Left ventricle myocardium superior (tissue), 1 donor: Measurements from ENCODE around the gene ZGPAT. TPM values are rescaled to one million over a fixed set of nuclear protein-coding genes. Genes with fewer than 3 reads are reported as not detected.
"Not testable (repeated sequence)": the region's sequence is repeated elsewhere in the genome, so short reads cannot be mapped to it uniquely, and the experiment has no call there.

Source experiments
- ATAC-seq: fragments of 200-7000 bp; cut with Tn5 transposase; one replicate; pipeline ENCODE4 v1.9.1; 2020; ENCODE audit warnings: mild to moderate bottlenecking, moderate library complexity
- DNase-seq: peaks from one replicate; pipeline ENCODE4 v3.0.0-alpha.2; 2020
- intact Hi-C: fragments of 100-400 bp; cut with micrococcal nuclease; formaldehyde crosslinking; loops from one replicate; pipeline ENCODE4 v1.11.0; 2022
- long read RNA-seq: library from polyadenylated mRNA; unstranded; transcript quantifications from one replicate; pipeline ENCODE4 v2.0.0, GENCODE V29; 2021
- total RNA-seq: library from RNA; stranded (reverse); fragmentation: NEBNext Ultra II Directional; extraction: Animal tissue kit (Norgen Biotek cat#: 25700); gene quantifications from one replicate; pipeline ENCODE4 v1.2.1, GENCODE V29; 2021
- donor health status: DM: no; HTN: yes; CAD: no; lungs with severe emphysema.

ZGPAT gene, protein sequence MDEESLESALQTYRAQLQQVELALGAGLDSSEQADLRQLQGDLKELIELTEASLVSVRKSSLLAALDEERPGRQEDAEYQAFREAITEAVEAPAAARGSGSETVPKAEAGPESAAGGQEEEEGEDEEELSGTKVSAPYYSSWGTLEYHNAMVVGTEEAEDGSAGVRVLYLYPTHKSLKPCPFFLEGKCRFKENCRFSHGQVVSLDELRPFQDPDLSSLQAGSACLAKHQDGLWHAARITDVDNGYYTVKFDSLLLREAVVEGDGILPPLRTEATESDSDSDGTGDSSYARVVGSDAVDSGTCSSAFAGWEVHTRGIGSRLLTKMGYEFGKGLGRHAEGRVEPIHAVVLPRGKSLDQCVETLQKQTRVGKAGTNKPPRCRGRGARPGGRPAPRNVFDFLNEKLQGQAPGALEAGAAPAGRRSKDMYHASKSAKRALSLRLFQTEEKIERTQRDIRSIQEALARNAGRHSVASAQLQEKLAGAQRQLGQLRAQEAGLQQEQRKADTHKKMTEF
- 16.2 TPM for total RNA-seq
- long read RNA-seq, transcript ZGPAT-202 (7 exons, 1,871 nt), result major isoform, 28 of 47 reads
- long read RNA-seq, transcript ZGPAT-204 (7 exons, 1,890 nt), result minor isoform, 8 of 47 reads
- long read RNA-seq, partial matches to known transcripts, result 2 of 47 reads
- long read RNA-seq, other reads (novel, unspliced or antisense), result 8 of 47 reads

DNA sequence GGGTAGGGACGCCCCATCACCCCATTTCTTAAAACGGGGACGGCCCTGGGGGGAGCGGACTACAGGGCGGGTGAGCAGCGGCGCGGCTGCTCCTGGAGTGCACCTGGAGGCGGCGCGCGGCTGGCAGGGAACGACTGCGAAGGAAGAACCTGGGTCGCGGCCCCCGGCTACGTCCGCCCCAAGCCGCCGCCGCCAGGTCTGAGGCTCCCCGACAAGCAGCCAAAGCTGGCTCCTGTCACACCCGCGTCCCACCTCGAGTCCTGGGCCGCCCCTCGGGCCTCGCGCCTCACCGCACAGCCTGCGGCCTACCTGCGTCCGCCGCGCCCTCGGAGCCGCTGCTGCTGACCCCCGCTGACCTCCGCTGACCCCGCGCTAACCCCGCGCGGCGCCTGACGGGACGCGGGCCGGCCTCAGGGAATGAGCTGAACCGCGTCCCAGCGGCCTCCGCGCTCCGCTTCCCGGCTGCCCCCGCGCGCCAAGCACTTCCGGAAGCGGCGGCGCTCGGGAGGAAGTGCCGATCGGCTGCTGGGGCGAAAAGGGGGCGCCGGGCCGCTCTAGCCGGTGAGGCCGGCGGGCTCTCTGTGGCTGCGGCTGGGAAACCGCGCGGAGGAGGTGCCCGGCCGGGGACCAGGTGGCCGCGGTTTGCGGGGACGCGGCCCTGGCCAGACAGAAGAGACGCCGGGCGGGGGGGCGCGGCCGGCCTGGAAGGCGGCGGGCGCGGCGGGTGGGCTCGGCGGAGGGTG, at the start of gene ZGPAT, which contains the start of gene ARFRP1:
Gene ZGPAT (plus strand): TSS at position 482 of the 743 bp plus-strand sequence. CDS start 542 bp downstream, outside the sequence.
Gene ARFRP1 (minus strand): TSS at position 419 of the 743 bp plus-strand sequence. CDS start 885 bp downstream, outside the sequence.
- ATAC-seq (peak; percentile 97), DNase-seq (peak; percentile 96)
- intact Hi-C loops, result no loop called here

DNA sequence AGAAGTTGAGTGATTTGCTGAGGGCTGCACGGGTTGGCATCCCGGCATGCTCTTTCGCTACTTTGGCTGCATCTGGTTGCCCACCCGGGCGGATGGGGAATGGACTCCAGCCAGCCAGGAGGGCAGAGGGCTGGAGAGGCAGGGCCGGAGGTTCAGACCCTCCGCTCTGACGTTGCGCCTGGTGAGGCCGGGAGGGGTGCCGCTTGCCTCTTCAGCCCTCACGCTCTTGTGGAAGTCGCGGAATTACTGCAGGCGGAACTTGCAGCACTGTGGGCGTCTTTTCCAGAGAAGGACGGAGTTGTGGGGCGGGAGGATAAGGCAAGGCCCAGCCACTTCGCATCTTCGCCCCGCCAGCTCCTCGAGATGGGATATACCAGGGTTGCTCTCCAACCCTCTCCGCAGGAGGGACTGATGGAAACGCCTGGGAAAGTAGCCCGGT, 49.1 kb upstream of the ZGPAT start:
- DNase-seq (peak; percentile 56), ATAC-seq (peak; percentile 32)
- intact Hi-C loops, result no loop called here

DNA sequence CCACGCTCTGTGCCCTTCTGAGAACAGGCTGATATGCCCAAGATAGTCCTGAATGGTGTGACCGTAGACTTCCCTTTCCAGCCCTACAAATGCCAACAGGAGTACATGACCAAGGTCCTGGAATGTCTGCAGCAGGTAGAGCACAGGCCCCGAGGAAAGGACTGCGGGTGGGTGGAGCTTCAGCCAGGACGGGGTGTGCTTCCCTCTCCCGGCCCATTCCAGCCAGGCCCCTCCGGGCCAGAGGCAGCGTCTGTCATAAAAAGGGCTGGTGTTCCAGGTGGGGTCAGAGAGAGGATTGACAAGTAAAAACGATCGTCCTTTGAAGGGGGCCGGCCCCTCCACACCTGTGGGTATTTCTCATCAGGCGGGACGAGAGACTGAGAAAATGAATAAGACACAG, 48.5 kb upstream of the ZGPAT start:
- intact Hi-C loops, result no loop called here
- ATAC-seq (no peak), DNase-seq (no peak)

DNA sequence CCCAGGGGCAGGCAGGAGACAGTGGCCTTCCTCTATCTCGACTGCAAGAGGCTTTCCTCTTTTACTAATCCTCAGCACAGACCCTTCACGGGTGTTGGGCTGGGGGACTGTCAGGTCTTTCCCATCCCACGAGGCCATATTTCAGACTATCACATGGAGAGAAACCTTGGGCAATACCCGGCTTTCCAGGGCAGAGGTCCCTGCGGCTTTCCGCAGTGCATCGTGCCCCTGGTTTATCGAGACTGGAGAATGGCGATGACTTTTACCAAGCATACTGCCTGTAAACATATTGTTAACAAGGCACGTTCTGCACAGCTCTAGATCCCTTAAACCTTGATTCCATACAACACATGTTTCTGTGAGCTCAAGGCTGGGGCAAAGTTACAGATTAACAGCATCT, 47.7 kb upstream of the ZGPAT start:
- ATAC-seq, DNase-seq, intact Hi-C loops: not testable (repeated sequence)

DNA sequence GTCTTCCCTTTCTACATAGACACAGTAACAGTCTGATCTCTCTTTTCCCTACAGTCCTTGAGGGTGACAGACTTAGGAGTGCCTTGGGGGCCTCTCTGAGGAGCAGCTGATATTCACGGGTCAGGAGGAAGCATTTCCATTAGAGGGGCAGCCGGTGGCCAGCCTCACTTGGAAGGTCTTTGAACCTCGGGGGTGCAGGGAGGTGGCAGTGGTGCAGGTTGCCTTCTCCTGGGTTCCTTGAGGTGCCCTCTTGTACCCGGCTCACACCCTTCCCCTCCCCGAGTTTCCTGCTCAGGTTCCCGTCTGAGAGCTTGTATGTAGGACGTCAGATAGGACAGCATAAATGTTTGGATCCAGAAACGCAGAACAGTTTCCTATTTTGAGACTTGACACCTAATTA, 47.2 kb upstream of the ZGPAT start:
- intact Hi-C loops, result no loop called here
- no peak for ATAC-seq

DNA sequence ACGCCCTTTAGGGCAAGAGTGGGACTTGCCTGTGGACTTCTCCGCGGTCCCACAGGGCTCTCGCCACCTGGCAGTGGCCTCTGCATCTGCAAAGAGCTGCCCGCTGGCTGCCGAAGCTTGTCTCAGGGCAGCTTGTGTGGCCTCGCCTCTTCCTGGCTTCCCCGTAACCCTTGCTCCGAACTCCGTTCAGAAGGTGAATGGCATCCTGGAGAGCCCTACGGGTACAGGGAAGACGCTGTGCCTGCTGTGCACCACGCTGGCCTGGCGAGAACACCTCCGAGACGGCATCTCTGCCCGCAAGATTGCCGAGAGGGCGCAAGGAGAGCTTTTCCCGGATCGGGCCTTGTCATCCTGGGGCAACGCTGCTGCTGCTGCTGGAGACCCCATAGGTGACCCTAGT, 46.7 kb upstream of the ZGPAT start:
- DNase-seq (no peak), ATAC-seq (no peak)
- intact Hi-C loops, result no loop called here

More for the DNA sequence above, 47.2 kb upstream of the ZGPAT start:
- DNase-seq, result no peak

DNA sequence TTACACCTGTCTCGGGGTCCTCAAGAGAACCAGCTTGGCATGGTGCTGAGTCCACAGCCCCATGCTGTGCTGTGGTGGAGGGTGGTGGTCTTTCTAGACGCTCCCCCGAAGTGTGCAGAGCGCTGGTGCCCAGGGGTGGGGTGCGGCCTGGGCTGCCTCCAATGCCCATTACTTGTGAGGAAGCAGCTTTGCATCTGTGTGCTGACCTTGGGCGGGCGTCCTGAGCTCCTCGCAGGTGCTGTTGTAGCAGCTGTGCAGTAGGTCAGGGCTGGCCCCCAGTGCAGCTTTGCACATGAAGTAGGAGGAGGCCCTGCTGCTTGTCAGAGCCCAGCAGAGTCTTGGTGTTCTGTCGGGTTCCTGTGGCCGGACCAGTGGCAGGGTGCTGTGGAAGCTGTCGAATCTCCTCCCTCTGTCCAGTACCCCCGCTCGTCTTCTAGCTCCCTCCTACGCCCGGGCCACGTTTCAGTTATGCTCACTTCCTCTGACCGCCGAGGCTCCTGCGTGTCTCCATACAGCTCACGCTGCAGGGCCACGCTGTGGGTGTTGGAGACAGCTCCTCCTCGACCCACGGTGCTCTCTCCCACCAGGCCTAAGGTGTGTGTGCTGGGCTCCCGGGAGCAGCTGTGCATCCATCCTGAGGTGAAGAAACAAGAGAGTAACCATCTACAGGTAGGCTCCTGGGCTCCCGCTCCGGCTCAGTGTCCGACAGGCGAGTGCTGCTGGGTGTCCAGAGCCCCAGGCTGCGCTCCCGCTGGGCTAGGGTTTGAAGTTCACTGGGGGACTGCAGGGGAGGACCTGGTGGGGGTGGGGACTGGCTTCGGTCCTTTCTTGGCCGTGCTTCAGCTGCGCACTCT, 45.7 kb upstream of the ZGPAT start:
- intact Hi-C loops, result no loop called here
- ATAC-seq, result no peak
- no peak for DNase-seq

DNA sequence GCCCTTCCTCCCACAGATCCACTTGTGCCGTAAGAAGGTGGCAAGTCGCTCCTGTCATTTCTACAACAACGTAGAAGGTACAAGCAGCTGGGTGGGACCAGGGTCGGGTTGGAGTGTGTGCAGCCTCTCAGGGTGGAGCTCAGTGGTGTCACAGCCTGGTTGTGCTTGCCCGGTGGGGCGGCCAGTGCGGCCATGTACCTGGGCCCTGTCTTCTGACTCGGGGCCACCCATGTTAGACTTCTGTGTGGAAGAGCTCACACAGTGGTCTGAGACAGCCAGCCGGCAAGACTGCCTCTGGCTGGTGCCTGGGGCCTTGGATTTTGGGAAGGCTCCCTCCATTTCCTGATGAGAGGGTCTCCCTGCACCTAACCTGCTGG, 45.0 kb upstream of the ZGPAT start:
- DNase-seq, result no peak
- intact Hi-C loops, result no loop called here

DNA sequence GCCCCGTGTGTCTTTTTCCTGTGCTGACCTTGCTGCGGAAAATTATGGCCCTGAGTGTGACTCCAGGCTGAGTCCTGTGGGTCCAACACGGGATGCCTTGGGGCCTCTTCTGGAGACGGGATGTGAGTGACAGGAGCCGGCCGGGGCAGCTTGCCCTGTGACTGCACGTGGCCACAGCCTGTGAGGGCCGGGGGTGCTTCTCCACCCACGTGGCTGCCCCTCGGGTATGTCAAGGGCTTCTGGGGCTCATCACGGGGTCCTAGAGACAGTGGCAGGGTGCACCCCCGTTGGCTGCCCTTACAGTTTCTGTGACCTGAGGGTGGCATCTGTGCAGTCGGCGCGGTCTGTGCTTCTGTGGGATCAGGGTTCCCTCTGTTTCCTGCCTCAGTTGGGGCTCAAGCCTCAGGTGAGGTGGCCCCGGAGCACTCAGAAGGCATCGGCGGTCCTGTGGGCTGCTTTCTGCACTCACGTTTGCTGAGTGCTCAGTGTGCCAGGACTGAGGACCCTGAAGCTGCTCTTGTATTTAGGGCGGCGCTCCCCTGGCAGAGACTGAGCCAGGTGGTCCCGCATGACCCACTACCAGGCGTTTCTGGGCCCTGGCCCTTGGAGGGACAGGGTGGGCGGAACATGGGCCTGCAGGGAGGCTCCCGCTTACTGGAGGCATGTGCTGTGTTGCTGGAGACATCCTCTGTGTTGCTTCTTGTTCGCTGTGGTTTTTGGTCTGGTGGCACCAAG, 44.3 kb upstream of the ZGPAT start:
- no peak for DNase-seq
- intact Hi-C loops, result no loop called here

More for the DNA sequence above, 45.0 kb upstream of the ZGPAT start:
- ATAC-seq, result no peak

DNA sequence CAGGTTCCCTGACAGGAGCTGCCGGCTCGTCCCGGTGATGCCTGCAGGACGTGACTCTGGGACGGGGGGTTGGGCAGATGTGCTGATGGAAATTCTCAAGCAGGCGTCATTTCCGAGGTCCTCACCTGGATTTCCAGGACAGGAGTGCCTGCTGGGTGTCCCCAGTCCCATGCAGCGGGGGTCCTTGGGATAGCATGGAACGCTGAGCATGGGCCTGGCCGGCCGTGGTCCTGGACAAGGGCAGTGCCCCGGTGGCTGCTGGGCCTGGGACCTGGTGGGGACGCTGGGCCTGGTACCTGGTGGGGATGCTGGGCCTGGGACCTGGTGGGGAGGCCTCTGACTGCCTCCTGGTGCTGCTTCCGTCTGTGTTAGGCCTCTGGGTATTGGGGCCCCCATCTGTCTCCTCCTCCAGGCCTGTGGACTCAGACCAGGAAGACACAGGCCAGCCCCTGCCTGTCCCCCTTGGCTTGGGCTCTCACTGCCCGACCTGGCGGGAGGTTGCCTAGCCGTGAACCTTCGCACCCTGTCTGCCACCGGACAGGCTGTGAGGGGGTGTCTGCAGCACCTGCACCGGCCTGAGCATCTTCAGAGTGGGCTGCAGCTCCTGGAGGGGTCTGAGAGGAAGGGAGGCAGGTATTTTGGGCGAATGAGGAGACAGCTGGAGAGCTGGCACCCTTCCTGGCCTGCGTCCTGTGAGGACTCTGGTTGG, 43.5 kb upstream of the ZGPAT start:
- DNase-seq, result no peak
- intact Hi-C loops, result no loop called here
- no peak for ATAC-seq

More for the DNA sequence above, 44.3 kb upstream of the ZGPAT start:
- no peak for ATAC-seq

DNA sequence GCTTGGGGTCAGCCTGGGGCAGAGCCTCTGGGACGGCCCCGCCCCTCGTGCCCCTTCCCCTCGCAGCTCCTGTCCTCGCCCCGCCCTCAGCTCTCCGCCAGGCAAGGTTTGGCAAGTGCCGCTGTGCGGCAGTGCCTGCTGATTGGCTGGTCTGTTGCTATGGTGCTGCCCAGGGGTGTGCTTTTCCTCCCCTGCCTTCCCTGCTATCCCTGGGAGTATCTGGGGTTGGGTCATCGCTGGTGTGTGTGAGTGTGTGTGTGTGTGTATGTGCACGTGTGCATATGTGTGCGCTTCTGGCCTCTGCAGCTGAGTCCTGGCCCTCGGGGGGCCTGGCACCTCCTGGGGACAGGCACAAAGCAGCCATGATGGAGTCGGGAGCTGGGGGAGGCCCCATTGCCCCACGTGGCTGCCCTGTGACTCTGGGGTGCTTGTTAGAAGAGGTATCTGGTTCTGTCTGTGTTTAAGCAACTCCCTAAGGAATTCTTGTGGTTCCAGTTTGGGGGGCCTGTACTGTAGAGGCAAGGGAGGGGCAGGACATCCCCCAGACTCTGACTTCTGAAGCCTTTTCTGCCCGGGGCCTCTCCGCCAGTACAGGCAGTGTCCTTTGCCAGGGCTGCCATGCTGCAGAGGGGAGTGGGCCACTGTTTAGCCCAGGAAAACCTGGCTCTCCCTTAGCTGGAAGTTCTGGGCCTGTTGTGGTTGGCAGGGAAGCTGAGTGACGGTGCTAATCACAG, 42.8 kb upstream of the ZGPAT start:
- DNase-seq, result no peak
- intact Hi-C loops, result no loop called here
- no peak for ATAC-seq

DNA sequence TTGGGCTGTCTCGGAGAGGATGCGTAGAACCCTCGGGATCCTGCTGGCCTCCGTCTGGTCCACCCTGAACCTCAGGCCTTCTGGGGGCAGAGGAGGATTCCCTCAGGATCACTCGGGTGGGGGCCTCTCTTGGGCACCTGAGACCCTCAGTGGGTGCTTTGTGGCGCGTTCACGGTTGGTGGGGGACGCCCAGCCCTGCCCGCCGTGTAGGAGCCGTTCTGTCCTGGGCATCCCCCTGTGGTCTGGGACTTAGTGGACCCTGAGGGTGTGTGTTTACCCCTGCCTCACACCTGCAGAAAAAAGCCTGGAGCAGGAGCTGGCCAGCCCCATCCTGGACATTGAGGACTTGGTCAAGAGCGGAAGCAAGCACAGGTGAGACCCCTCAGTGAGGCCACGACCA, 42.1 kb upstream of the ZGPAT start:
- DNase-seq (no peak), ATAC-seq (no peak)
- intact Hi-C loops, result no loop called here

DNA sequence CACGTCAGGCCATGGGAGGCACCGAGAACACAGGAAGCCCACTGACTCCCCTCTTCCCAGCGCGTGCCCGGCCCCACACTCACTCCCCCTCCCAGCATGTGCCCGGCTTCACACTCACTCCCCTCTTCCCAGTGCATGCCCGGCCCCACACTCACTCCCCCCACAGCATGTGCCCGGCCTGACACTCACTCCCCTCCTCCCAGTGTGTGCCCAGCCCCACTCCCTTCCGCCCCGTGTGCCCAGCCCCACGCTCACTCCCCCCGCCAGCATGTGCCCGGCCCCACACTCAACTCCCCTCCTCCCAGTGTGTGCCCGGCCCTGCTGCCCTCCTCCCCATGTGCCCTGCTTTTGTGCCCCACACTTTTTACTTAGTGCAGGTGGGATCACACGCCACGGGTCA, 40.0 kb upstream of the ZGPAT start:
- no peak for DNase-seq
- no peak for ATAC-seq
- intact Hi-C loops, result no loop called here

DNA sequence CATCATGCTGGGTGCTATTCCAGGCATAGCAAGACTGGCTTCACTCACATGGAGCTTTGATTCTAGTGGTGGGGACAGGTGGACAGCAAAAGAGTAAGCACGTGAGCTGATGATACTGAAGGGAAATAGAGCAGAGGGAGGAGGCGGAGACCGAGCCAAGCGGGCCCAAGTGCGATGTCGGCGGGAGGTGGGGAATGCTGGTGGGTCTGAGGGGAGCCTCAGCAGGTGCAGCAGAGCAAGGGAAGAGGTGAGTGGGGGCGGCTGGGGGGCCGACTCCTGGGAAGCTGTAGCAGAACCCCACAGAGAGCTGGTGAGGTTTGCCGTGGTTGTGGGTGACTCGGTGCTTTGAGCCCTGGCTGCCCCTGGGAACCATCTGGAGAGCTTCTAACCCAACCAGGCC, 39.5 kb upstream of the ZGPAT start:
- DNase-seq (no peak), ATAC-seq (no peak)
- intact Hi-C loops, result no loop called here

DNA sequence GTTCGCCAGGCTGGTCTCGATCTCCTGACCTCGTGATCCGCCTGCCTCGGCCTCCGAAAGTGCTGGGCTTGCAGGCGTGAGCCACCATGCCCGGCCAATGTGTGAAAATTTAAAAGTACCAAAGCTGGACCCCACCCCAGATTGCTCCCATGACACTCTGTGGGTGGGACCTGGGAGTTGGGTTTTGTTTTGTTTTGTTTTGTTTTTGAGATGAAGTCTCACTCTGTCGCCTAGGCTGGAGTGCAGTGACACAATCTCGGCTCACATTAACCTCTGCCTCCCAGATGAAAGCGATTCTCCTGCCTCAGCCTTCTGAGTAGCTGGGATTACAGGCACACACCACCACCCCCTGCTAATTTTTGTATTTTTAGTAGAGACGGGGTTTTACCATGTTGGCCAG, 36.1 kb upstream of the ZGPAT start:
- ATAC-seq, DNase-seq, intact Hi-C loops: not testable (repeated sequence)

DNA sequence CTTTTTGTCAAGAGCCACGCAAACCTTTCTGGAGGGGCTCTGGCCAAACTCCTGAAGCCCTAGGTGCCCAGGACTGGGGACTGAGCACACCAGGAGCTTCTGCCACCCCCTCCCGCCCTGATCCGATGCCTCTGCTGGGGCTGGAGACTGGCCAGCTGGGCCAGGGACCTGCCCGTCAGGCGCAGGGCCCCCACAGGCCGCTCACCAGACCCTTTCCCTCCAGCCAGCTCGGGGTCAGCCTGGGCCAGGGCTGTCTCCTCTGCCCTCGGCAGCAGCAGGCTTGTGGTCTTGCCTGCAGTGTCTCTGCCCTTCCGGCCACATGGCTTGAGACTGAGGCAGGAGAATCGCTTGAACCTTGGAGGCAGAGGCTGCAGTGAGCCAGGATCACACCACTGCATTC, 35.2 kb upstream of the ZGPAT start:
- ATAC-seq (no peak), DNase-seq (no peak)
- intact Hi-C loops, result no loop called here

DNA sequence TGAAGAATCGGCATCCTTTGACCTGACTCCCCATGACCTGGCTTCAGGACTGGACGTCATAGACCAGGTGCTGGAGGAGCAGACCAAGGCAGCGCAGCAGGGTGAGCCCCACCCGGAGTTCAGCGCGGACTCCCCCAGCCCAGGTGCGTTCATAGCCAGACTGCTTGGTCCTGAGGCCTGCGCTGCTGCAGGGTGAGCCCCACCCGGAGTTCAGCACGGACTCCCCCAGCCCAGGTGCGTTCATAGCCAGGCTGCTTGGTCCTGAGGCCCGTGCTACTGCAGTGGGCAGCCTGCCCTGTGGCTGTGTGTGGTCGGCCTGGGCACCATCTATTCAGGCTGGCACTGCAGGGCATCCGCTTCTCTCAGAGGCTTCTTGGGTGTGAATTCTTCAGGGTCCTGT, 33.9 kb upstream of the ZGPAT start:
- no peak for ATAC-seq
- no peak for DNase-seq

More for the DNA sequence above, 33.9 kb upstream of the ZGPAT start:
- intact Hi-C loops, result no loop called here
